HG03432 (cell line): ENCODE data around the gene DCDC2.
"Not testable (repeated sequence)": the region's sequence is repeated elsewhere in the genome, so short reads cannot be mapped to it uniquely, and the experiment has no call there.

Source experiments
- ATAC-seq: cut with Tn5 transposase; IDR thresholded peaks from one replicate; pipeline ENCODE4 v1.9.1; 2021; ENCODE audit warnings: mild to moderate bottlenecking, moderate library complexity; ENCODE audit not compliant: unreplicated experiment

DCDC2 gene

DNA sequence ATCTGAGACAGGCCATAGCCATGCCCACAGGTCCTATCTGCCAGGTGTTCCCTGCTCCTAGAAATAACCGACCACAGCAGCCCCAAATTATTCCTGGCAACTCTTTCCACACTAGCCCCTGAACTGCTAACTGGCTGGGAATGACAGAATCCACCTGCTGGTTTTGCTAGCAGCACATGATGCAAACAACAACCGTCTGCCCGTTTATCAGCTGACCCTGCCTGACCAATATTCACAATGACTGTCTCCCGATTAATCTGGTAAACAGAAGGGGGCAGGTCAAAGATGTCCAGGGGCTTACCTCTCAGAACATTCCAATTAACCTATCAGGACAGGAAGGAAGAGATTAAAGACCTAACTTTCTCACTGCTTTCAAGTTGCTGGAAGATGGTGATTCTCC is 130.3 kb downstream of the DCDC2 start:
- no peak for ATAC-seq

DNA sequence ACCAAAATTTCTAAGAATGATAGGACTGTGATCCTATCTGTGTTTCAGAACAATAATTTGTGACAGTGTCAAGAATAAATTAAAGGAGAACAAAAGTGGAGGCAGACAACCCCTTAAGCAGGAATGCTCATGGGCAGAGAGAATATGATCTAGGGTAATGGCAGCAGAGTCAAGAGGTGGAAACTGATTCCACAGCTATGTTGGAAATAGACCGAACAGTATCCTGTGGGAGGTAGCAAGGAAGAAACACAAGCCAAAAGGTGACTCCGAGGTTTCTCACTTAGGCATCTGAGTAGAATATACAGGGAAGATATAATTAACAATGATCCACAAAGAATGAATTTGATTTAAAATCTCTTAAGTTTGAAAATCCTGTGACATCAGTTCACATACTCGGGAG is 131.3 kb downstream of the DCDC2 start:
- no peak for ATAC-seq

DNA sequence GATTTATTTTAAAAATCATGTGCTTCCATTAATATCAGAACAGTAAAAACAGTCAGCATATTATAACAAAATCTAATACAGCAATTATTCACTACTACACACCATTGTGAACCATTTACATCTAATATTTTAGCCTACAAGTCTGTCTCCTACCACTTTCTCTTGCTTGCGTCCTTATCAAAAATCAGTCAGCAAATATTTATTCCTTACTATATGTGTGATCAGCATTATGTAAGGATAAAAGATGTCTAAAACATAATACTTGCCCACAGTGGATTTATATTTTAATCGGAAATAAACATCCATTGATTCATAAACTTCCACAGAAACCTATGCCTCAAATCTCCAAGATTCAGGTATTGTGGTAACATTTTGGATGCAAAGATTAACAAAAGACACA is 132.0 kb downstream of the DCDC2 start:
- no peak for ATAC-seq

DNA sequence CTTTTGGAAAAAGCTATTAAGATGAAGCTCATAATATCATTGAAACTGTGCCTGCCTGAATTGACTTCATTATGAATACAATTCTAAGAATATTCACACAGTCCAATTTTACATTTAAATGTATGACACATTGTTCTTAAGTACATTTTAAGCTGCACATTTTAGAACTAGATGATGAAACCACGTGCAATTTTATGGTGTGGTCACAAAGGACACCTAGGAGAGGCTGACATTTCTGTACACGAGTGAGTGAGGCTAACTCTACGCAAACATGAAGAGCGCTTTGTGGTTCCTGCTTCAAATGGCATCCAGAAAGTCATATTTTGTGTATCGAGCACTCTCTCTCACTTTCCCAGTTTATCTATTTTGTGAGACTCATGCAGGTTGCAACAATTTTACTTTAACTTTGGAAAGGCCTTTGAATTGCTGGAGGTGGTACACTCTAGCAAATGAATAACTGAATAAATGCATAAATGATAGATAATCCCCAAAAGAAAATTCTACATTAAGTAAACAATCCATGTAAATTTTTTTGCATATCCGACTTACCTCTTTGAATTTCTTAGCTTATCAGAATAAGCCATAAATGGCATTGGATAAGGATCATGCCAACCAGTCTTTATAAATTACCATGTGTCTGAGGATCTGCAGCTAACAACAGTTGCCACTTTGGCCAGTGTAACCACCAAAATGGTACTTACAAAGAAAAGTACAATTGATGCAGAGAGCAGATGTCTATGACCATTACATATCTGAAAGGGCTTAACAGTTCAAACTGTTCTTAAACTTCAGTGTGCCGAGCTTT is 134.5 kb downstream of the DCDC2 start:
- no peak for ATAC-seq

DNA sequence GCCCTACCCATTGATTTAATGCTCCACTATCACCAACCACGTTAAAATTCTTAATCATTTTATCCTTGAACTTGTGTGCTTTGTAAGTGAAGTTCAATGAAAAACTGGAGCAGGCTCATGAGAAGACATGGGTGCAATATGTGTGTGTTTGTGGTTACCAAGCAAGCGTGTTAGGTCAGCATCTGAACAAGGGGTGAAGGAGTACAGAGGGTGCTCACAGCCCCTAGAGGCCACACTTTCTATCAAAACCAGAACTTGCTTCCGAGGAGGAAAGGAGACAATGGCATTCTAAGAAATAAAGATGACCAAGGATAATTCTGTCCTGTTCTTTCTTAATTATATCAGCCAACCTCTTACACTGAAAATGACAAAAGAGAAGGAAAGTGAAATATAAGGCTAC is 138.2 kb downstream of the DCDC2 start:
- ATAC-seq: no peak

DNA sequence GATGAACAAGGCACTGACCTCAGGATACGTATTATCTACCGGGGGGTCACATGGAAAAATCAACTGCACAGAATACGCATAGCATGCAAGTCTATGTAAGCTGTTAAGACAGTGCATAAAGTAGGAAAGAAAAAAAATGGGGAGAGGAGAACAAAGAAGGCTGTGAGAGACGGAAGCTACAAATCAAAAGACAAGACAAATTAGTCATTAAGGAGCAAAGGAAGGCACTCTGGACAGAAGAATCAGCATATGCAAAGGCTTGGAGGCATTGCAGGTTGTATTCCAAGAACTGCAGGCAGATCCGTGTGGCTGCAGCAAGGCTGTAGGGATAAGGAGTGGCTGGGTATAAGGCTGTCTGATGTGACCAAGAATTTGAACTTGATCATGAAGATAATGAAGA is 142.9 kb downstream of the DCDC2 start:
- no peak for ATAC-seq

DNA sequence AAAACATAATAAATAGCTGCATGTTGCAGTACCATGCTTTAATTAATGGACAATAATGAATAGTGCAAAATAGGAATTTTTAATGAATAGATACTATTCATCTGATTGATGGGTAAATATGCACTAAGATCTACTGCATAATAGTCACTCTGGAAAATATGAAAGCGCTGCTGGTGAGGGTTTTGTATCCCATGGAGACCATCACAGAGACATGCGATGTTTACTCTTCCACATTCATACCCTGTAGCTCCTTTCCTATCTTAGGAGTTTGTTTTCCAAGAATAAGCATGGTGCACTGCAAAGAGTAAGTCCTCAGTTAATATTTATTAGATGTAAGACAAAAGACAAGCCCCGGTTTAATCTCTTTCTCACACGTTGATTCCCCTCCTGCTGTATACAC is 150.4 kb downstream of the DCDC2 start:
- no peak for ATAC-seq

DNA sequence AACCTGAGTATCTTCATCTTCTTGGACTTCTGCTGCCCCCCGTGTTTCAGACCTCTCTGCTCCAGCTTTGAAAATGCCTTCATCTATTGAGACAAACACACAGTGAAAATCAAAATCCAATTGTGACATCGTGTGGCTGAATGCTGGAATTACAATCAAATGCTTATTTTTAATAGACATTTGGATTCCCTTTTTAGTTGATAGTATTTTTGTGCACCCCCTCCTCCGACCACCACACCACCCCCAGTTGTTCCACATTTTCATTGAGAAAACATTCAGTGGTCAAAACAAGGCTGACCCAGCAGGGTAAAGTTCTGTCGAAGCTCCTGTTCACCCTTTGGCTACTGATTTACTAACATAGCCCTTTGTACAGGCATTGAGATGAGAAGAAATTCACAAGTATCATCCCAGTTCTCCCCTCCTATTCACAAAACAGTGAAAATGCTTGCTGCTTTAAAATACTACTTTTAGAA is 152.8 kb downstream of the DCDC2 start:
- peak; percentile 67 for ATAC-seq

DNA sequence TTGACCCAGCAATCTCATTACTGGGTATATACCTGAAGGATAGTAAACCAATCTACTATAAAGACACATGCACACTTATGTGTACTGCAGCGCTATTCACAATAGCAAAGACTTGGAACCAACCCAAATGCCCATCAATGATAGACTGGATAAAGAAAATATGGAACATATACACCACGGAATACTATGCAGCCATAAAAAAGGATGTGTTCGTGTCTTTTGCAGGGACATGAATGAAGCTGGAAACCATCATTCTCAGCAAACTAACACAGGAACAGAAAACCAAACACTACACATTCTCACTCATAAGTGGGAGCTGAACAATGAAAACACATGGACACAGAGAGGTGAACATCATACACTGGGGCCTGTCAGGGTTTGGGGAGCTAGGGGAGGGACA is 153.7 kb downstream of the DCDC2 start:
- not testable (repeated sequence) for ATAC-seq

DNA sequence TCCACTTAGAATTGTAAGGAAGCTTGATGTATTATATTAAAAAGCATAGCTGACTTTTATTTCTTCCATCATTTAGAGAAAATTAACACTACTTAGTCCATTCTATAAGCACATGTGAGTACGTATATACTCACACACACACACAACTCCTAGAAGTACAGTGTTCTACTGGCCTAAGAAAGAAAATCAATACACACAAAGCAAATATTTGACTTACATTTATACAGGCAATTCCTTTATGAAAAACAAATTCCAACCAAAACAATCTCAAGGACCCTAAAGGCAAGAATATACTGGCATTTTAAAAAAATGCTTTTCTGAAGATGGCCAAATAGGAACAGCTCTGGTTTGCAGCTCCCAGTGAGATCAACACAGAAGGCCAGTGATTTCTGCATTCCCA is 160.0 kb downstream of the DCDC2 start:
- no peak for ATAC-seq

DNA sequence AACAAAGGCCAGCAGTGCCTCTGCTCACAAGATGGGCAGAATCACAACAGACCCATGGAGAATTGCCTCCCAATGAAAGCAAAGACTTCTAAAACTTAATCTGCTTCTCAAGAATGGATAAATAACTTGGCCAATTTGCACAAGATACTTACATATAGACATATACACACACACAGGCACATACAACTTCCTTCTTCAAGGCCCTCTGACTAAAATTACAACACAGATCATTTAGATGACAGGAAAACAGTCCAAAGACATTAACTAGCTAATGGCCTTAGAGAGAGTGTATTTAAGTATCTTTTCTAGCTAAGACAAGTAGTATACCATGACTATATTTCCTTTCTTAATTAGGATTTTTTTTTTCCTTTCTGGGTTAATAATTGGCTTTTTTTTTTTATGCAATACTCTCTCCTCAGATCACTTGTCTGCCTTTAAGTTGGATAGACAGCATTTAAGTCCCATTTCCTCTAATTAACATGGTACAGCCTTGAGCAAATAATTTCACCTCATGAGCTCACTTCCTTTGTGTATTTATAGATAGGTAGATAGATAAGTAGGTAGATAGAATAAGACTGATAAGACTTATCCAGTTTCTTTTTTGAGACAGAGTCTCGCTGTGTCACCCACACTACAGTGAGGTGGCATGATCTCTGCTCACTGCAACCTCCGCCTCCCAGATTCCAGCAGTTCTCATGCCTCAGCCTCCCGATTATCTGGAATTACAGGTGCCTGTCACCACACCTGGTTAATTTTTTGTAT is 161.8 kb downstream of the DCDC2 start:
- ATAC-seq: no peak

DNA sequence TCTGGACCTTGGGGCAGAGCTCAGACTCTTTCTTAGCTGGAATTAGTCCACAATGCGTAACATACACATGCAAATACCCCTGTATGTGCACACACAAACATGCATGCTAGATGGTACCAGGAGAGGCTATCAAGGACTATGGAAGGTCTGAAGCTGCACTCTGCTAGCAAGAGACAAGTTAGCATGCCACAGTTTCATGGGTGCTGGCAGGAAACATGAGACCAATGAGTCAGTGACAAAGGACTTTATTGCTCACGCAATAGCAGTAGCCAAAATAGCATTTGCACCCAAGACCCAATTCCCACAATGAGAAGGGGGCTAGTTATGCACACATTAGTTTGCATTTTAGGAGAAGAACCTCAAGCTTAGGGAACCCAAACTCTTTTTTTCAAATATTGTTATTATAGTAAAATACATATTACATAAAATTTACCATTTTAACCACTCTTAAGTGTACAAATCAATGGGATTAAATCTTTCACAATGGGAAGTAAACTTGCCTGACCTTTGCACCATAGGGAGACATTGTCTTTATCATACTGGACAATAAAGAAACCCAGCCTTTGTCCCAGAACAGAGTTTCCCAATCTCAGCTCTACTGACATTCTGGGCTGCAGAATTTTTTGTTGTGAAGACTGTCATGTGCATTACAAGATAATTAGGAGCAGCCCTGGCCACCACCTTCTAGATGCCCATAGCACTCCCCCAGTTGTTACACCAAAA is 162.7 kb downstream of the DCDC2 start:
- no peak for ATAC-seq

DNA sequence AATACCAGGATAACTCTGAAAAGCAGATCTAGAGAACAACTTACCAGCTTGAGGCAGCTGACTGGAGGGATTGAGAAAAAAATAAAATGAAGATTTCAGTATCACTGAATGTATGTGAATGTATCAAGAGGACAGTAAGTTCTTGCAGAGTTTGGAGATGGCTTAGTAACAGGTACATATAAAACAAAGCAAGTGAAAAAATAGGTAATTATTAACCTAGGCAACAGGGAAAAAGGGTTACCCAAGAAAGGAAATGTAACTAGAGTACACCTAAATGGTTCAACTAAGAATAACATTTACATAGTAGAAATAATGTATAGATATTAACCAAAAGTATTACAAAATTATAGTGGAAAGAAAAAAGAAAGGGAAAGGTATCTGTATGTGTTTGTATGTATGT is 164.5 kb downstream of the DCDC2 start:
- ATAC-seq: no peak

DNA sequence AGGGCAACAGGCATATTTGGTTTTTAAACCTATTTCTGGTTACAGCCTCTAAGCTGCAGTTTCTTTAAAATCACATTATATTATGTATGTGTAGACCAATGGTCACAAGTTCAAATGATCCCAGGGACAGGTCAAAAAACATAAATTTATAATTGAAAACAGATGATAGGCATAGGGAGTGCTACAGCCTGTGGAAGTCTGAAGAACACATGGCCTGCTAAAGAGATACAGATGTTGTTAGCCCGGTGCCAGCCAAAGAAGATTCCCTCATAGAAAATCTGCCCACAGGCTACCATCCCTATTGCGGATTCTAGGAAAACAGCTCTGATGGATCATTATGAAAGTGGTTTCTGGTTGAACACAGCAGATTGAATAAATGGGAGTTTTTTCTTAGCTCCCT is 166.5 kb downstream of the DCDC2 start:
- no peak for ATAC-seq

DNA sequence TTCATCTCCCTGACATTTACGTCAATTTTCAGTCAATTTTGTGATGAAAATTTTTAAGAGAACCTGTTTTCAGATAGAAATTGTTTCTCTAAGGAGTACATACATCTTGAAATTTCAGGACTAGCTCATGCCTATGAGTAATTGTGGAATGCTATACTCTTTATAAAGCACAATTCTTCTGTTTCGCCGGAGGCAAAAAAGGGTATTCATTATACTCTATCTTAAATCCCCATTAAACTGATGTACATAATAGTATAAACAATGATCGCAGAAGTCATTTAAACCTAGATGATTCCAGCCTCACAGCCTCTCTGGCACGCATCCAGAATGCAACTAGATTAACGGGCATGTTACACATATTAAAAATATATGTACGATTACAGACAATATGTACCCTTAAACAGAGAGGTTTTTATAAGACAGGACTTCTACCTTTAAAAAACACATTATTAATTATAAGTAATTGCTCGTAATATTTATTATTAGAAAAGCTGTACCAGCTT is 169.2 kb downstream of the DCDC2 start:
- no peak for ATAC-seq

DNA sequence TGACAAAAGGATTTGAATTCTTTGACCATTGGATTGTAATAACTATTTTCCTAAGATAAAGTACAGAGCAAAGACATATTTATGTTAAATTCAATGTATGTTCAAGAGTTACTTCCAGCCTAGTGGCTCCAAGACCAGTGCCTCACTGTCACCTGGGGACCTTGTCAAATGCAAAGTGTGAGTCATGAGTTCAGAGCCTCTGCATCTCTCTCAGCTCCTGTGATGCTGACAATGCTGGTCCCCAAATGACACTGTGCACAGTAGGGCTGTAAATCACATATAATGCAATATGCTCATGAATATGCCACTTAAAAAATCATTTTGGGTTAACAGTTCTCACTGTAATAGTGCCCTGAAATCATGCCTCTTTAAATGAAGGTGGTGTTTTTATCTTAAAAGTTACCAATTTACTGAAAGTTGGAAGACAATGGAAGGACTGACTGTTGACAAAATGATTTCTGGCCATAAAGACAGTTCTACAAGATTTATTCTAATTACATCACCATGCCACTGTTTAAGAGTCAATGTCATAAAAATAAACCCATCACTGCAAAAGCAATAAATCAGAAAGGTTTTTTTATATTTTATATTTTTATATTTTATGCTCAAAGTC is 169.8 kb downstream of the DCDC2 start:
- no peak for ATAC-seq

DNA sequence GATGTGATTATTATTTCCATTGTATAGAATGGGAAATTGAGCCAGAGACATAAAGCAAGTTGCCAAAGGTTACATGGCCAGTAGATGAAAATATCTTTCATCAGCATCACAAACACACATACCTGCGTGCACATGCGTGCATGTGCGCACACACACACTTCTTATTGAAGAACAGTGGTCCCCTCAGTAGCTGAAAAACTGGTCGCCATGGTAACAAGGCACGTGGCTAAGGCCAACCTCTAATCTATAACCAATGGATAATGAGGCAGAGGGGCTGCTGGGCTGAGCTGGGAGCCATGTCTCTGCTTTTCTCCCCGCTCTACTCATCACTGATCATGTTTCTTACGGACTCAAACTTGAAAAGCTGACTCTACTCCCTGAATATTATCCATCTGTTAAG is 171.5 kb downstream of the DCDC2 start:
- no peak for ATAC-seq

DNA sequence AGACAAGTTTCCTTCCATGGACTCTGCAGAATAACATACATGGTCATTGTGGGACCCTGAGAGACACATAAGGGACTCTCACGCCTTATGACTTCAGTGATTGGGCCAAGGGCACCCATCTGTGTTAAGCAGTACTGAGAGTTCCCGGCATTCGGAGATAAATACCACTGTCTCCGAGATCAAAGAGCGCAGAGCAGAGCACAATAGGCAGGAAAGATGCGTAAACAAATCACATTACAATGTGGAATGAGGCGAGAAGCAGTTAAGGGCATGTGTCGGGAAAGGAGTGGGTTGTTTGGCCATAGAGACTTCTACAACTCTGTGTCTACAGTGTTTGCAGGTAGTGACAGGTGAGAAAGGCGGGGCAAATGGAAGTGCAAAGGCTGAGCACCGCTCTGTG is 174.3 kb downstream of the DCDC2 start:
- ATAC-seq: no peak

DNA sequence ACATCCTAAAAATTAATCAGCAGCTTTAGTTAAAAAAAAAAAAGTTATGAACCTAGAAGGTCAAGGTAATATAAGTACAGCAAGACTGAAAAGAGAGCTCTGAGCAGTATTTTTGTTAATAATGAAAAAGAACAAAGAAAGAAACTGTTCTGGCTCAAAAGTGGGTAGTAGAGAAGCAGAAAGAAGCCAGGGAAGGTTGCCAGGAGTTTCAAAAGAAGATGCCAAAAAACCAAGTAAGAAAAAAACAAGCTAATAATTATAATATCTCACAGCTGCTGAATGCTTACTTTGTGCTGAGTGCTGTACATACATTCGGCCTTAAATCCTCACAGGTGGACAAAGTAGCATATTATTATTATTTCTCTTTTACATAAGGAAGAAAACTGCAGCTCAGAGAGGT is 200.0 kb downstream of the DCDC2 start:
- ATAC-seq: no peak

DNA sequence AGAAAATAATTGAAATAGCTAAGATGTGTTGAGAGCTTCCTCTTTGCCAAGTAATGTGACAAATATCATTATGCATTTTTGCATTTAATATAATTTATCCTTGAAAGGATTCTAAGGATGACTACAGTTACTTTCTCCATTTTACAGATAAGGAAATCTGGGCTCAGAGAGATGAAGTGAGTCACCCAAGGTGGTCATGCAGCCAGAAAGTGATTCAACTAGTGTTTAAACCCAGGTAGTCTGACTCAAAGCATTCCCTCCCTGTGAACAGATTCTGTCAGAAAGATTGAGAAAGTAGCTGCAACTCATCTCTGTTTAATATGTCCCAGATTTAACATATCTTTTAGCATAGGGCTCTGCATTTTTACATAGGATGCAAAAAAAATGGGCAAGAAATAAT is 203.7 kb downstream of the DCDC2 start:
- ATAC-seq: no peak

DNA sequence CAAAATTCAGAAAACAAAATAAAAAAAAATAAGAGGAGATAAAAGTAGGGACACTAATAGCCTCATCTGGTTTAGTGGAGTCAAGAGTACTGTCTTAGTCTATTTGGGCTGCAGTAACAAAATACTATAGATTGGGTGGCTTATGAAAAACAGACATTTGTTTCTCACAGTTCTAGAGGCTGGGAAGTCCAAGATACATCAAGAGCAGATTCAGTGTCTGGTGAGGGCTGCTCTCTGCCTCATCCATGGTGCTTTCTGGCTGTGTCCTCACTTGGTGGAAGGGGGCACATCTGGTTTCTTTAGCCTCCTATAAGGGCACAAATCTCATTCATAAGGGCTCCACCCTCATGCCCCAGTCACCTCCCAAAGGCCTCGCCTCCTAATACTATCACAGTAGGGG is 205.8 kb downstream of the DCDC2 start:
- no peak for ATAC-seq
